HG03521 (cell line): ENCODE results near the gene PTPRJ.

Source experiments
- ATAC-seq: cut with Tn5 transposase; IDR thresholded peaks from one replicate; pipeline ENCODE4 v1.9.1; 2021; ENCODE audit warnings: mild to moderate bottlenecking, moderate library complexity; ENCODE audit not compliant: unreplicated experiment

PTPRJ gene

DNA sequence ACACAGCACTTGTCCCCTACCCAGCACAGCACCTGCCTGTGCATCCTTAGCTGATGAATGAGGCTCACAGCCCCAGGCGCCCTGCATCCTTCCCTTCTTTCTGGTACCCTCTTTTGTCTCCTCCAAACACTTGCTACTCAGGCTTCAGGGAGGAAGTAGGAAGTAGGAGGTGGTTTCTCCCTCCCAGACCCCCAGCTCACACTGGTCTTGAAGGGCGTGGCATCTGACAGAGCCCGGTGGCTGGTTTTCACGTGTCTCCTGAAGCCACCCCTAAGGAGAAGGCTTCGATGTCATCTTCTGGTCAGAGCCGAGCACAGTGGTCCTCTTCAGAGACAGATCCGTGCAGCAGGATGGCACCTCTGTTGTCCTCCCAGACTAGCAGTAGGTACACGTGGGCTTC lies 109.8 kb downstream of the PTPRJ start:
- no peak for ATAC-seq

DNA sequence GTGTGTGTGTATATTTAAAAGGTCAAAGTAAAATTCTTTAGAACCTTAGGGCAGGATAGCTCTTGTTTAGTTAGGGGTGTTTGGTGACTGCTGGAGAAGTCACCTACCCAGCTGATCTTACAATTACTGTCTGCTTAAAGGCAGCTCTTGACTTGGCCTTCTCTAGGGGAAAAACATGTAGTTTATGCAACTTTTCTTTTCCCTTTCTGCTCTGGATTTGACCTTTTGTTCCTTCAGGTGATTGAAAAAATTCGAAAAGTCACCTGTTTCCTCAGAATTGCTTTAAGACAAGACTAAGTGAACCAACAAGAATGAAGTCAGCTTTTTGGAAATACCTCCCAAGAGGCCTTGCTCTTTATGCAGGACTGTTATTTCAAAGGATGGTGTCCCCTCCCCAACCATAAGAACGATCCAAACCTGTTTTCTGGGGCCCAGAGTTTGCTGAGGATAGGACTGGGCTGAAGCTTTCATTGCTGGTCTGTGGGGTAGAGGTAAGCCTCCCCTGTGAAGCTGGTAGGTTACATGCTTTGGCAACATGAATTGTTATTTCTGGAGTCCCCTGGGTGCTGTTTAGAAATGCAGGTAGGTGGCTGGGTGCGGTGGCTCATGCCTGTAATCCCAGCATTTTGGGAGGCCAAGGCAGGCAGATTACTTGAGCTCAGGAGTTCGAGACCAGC lies 111.2 kb downstream of the PTPRJ start:
- no peak for ATAC-seq

DNA sequence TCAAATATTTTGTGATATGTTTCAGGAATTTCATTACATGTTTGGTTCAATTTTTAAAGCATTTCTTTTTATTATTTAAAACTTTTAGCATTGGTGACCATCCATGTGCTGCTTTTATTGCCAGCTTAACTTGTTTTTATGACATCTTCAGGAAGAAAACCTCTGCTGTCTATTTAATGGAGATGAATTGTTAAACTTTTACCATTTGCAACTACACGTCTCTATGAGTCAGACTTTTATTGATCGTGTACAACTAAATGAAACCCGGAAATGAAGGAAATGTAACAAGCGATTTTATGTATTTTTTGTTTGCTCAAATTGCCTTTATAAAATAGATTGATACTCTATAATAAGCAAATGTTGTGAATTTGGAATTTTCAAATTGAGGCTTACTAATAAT lies 113.0 kb downstream of the PTPRJ start:
- no peak for ATAC-seq

DNA sequence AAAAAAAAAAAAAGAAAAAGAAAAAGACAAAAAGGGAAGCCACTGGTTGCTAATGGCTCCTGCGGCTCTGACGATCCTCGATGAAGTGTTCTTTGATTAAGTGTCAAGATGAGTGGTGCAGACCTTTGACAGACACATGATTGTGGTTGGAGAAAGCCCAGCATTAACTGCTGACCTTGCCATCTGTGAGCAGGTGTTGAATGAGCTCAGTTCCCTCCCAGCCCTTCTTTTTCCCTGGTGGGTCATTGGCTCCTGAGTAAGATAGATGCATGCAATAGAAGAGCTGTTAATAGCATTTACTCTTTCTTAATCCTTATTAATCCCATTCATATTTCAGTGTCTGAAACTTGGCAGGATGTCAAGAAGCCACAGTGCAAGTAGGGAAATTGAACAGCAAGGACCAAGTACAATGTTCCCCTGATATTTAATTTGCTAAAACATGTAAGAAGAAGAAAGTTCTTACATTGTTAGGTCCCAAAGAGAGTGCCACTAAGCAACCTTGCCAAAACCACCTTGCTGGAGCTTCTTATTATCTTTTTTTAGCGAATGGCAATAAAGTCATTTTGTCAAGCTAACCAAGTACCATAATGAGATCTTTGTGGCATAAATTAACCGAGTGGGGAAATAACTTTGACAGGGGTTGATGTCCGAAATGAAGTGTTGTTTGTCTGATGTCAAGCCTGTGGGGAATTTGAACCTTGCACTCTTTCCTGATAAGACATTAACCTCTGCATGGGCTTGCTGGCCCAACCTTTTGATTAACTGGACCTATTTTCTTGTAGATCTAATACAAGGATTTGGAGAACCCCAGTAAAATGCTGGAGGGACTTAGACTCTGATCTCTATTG lies 113.7 kb downstream of the PTPRJ start:
- no peak for ATAC-seq

DNA sequence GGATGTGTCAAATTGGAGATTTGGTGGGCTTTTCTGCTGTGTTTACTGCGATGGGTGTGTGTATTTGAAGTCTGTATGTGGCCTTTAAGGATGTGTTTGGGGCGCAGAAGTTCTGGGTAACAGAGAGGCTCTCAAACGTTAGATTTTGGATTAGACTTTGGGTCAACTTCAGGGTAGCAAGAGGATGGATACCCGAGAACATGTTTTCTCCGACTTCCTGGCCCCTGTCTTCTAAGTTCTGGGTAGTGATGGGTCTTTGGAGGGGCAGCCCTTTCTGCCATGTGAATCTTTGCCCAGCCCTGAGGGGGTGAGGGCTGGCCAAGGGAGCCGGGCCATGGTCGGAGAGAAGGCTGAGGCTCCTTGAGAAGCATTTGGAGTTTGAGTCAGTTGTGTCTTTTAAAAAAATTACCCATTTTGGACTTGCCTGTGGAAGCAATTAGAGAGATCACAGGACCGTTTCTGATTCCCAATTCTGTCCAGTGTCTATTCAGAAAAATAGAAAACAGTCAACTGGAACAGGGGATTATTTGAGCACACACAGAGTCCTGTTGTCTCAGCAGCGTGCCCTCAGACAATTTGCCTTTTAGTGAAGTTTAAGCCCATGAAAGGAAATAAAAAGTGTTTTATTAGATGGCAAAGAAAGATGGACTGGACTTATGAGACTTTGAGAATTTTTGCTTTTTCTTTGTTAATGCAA lies 114.4 kb downstream of the PTPRJ start:
- no peak for ATAC-seq

DNA sequence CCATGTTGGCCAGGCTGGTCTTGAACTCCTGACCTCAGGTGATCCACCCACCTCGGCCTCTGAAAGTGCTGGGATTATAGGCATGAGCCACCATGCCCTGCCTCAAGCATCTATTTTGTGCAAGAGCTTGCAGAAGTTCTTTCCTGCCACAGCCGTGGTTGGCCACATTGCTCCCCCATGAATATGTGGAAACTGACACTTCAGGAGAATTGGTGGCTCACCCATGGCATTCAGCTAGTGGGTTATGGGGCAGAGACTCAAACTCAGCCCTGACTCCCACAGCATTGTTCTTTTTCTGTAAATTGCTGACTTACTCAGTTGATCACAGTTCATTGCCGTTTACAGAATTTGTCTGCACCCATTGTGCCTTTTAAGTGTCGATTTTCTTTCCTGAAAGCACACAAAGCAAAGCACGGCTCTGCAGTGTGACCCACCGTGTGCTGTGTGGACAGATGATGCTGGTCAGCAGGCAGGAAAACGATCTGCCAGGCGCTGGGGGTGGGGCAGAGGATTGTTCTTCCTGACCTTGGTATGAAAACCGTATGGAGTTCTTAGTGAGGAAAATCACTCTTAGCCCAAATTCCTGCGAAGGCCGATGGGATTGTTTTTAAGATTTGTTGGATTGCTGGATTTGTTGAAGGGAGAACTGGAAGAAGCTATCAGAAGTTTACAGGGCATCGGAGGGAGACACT lies 115.6 kb downstream of the PTPRJ start:
- ATAC-seq: no peak

DNA sequence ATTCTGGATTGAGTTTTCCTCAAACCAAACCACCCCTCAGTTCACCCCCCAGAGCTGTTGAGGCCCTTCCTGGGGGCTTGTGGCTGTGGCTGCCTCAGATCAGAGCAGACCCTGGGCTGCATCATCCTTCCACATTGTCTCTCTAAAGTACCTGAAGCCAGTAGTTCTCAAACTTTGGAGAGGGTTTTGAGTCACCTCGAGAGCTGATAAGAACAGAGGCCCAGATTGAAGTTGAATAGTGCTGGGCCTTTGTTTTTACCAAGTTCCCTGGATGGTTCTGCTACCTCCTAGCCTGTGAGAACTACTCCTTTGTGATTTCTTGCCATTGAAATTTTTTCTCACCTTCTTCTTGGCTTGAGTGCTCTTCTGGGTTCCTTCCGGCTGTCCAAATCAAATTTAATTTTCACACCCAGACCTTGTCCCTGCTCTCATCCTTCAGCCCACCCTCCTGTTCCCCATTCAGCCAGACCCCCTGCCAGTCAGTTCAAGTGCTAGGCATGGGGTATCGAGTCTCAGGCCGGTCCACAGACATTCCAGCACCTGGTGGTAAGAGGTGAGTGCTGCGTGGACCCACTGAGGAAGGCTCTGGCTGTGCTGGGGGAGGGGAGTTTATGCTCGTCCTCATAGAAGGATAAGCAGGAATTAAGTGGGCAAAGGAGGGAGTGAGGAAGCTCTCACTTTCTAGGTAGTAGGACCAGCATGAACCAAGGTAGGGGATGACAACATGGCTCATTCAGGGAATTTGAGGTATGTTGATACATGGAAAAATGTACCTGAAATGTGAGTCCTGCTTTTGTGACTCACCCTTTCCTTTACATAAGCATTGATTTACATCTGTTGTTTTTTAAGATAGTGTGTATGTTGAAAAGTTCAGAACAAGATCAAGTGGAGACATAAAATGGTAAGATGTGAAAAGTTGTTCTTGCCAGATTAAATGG lies 116.5 kb downstream of the PTPRJ start:
- ATAC-seq: no peak

DNA sequence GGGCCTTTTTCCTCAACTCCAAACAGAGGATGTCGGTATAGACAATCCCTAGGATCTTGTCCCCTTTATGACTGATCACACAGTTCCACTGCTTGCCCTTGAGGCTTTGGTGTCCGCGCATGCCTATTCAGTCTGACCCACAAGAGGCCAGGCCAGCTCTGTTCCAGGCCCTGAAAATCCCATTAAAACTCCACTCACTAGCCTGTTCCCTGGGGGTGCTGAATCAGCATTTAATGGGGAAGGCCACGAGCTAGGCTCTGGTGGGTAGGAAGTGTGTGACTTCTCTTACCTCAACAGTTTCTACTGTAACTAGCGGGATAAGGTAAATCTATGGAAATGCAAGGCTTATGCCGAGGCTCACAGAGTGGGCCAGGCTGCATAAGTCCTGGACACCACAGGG lies 117.7 kb downstream of the PTPRJ start:
- ATAC-seq: no peak

DNA sequence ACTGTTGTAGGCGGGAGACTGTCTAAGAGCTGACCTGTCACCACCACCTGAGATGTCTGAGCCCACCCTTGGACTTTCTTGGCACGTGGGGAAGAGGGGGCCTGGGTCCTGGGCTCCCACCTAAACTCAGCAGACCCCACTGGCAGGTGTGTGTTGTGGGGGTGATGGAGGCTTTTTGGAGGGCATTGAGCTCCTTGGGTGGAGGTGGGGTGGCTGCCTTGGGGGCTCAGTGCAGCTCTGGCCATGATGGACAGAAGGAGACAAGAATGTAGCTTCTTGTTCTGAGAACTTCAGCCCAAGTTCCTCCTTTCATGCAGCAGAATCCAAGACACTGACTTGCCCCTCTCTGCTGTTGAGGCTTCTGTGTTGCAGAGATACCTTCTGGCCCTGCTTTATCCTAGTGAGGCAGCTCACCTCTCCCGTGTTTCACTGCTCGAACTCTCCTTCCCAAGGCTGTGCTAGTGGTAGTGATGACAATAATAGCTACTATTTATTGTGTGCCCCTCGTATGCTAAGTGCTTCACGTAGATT lies 119.6 kb downstream of the PTPRJ start:
- ATAC-seq: no peak

DNA sequence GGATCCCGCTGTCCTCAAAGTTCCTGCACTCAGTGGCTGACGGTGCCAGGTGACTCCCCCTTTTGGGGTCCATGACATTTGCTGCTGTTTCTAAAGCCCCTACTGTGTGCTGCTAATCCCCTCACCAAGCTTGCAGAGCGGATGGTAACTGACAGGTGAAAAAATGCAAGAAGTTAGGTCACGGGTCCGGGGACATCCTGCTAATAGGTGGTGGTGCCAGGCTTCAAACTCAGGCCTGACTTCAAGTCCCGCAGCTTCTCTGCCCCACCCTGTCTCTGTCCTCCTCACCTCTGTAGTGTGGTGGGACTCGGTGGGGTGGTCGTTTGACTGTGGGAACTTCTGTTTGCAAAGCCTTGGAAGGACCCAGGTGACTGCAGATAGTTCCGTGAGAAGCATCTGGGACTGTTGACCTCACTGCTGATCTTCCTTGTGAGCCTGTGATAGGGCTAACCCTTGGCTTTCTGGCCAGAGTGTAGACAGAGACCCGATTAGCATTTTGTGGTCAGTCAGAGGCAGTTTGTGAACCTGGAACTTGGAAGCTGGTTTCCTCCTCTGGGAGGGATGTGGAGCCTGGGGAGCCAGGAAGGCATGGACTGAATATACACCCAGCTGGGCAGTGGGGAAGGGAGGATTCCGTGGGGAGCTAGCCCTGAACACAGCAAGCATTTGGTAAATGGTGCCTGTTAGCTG lies 120.8 kb downstream of the PTPRJ start:
- ATAC-seq: no peak

DNA sequence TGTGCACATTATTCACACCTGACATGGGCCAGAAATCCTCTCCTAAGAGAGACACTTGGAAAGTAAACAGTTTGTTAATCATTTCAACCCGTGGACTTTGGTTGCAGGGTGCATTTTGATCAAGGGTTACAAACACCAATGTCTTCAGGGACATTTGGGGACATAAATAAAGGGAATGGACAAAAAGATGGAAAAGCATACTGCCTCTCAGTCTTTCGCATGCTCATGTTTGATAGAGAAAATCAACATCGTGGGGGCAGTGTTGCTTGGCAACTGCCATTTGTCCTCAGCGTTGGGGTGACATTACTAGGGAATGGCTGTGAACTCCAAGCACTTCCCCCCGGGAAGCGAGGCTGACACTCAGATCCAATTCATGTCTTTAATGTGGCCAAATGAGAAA lies 121.6 kb downstream of the PTPRJ start:
- no peak for ATAC-seq

DNA sequence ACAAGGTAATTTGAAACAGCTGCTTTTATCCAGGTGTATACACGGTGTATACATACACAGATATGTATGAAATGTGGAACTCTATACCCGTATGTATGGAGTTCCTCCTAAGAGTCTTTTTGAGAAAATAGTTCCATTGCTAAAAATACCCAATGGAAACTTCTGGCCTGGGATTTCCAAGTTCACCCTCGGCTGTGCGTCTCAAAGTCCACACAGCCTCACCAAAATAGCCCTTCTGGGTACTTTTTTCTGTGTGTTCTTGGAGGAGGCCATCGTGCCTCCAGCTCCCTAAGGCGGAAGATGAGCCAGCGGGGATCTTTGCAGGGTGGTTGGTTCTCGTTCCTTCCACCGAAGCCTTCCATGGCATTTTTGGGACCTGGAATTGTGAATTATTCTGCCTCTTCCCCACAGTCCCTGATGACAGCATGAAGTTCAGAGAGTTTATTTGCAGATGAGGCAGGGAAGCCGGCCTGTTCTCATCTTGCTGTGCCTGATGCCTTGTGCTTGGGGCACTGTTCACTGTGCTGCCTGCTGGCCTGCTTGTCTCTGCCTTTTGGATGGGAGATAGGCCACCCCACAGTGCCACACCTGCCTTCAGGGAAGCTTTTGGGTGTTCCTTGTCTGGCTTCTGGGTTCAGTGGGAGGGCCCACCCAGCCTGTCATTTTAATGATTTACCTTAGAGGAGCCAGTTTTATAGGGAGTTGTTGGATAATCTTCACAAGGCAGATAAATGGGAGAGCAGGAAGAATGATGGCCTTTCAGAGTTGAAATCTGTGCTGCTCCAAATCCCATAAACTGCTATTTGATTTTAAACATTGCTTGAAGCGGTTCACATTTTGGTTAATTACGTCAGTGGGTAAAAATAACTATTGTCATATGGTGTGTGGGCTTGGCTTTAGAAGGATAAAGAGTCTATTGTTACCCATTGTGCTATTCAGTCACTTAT lies 123.5 kb downstream of the PTPRJ start:
- no peak for ATAC-seq

DNA sequence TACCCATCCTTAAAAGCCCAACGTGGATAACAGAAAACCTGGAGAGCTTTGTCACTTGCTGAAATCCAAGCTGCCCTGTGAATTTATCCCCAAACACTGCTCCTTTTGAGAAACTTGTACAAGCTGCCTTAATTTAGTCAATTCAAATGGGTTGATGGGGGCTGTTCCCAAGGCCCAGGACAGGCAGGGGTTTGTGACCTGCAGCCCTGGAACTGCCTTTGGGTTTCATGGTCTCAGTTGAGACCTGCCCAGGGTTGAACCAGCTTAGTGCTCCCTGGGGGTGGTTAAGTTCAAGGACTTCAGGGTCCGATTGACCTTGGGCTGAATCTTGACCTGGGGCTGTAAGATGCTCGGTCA lies 124.2 kb downstream of the PTPRJ start:
- ATAC-seq: no peak

DNA sequence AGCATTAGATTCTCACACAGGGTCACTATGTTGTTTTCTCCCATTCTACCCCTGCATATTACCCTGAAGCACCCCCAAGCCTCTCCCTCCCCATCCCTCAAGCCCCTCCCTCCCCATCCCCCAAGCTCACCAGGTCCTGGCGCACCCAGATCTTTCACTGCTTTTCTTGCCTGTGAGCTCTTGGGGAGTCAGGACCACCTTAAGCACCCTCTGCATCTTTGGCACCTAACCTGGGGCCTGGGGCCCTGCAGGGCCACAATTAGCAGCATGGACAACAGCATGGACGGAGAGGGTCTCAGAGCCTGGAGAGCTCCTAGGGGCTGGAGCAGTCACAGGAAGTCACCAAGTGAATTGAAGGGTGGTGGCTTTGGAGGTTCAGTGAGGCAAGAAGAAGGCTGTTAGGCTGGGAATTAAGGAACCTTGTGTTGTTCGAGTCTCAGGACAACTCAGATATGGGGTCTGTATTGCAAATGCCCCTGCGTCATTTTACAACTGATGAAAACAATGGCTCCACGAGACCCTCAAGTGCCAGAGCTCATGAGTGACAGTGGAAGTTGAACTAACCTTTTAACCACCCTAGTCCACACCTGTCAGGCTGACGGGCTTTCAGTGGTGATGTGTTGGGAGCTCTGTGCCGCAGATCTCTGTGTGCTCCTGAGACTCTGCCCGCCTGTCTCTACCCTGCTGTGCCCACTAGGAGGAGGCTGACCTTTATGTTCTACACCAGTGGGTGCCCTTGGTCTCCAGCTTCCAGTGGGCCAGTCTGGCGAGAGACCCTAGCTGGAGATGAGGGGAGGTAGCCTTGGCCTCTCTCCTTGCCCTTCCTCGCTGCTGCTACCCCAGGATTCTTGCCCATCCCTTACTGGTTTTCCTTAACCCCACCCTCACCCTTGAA lies 125.0 kb downstream of the PTPRJ start:
- no peak for ATAC-seq

DNA sequence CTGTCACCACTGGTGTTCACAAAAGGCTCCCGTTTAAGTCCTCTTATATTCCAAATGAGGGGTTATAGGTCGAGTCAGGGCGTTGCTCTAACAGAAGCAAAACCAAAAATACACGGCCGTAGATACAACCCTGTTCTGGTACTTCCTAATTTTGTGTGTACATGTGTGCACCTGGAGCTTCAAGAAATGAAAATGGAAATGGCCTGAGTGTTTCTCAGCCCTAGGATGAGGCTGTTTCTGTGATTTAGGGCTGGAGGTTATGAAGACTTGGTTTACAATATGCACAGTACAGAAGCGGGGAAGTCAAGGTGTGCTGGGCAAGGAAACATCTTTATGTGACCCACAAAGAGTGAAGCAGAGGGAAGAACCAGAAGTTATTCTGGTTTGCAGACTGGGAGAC lies 125.8 kb downstream of the PTPRJ start:
- no peak for ATAC-seq

DNA sequence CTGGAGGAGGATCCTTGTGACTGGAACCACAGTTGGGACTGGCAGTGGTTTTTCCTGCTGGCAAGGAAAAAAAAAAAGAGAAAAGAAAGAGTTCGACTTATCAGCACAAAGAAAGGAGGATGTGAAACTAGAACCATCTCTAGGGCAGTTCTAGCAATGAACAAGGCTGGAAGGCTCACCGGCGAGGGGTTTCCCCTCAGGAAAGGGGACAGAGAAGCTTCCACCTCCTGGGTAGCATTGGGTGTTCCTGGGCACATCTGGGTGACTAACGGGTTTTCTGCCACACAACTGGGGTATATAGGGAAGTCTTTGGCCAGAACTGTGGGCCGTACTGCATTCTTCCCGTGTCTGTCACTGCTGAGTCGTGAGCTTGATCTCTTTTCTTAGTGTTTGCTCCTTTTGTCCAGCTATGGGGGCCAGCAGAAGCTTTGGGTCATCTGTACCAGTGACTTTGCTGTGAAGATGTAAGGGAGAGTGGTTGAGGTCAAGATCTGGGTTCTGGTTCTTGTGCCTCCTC lies 126.9 kb downstream of the PTPRJ start:
- peak; percentile 76 for ATAC-seq
